H9 (cell line): Measurements from ENCODE around the gene IGSF9. TPM values are rescaled to one million over a fixed set of nuclear protein-coding genes. Genes with fewer than 3 reads are reported as not detected.

ENCODE experiments used
- DNase-seq: peaks from one replicate; pipeline ENCODE4 v3.0.0-alpha.2; 2017
- H2AFZ ChIP-seq: one replicate; pipeline ENCODE4 v1.6.1; 2013; ENCODE audit warnings: mild to moderate bottlenecking, low read length, control low read depth, moderate library complexity
- H2AK5ac ChIP-seq: 2 replicates; pipeline ENCODE4 v1.6.1; 2013; ENCODE audit warnings: low read length, control low read depth, mixed read lengths; ENCODE audit not compliant: insufficient read length
- H2BK120ac ChIP-seq: one replicate; pipeline ENCODE4 v1.6.1; 2013; ENCODE audit warnings: low read depth, mild to moderate bottlenecking, low read length, control low read depth, inconsistent platforms; ENCODE audit not compliant: poor library complexity, severe bottlenecking
- H2BK12ac ChIP-seq: 2 replicates; pipeline ENCODE4 v1.6.1; 2013; ENCODE audit warnings: low read length, control low read depth, mixed read lengths, low read depth; ENCODE audit not compliant: insufficient read length
- H2BK15ac ChIP-seq: 2 replicates; pipeline ENCODE4 v1.6.1; 2013; ENCODE audit warnings: low read depth, low read length, control low read depth
- H2BK20ac ChIP-seq: one replicate; pipeline ENCODE4 v1.6.1; 2013; ENCODE audit warnings: low read depth, mild to moderate bottlenecking, low read length, control low read depth, inconsistent platforms; ENCODE audit not compliant: poor library complexity, severe bottlenecking
- H2BK5ac ChIP-seq: 2 replicates; pipeline ENCODE4 v1.6.1; 2013; ENCODE audit warnings: low read length, control low read depth, mixed read lengths; ENCODE audit not compliant: insufficient read length
- H3K14ac ChIP-seq: 2 replicates; pipeline ENCODE4 v1.6.1; 2013; ENCODE audit warnings: low read length, control low read depth; ENCODE audit not compliant: insufficient read depth
- H3K18ac ChIP-seq: 2 replicates; pipeline ENCODE4 v1.6.1; 2013; ENCODE audit warnings: low read depth, mild to moderate bottlenecking, mixed read lengths, low read length, control low read depth; ENCODE audit not compliant: insufficient read length
- H3K23ac ChIP-seq: 2 replicates; pipeline ENCODE4 v1.6.1; 2013; ENCODE audit warnings: low read length, control low read depth, mixed read lengths, low read depth; ENCODE audit not compliant: insufficient read length
- H3K23me2 ChIP-seq: 2 replicates; pipeline ENCODE4 v1.6.1; 2013; ENCODE audit warnings: low read depth, mild to moderate bottlenecking, mixed read lengths, low read length, control low read depth; ENCODE audit not compliant: insufficient read length, poor library complexity, severe bottlenecking
- H3K27ac ChIP-seq: 2 replicates; pipeline ENCODE4 v1.5.1; 2013; ENCODE audit warnings: low read length, control low read depth, mixed read lengths, low read depth; ENCODE audit not compliant: insufficient read length
- H3K27me3 ChIP-seq: 2 replicates; pipeline ENCODE4 v1.6.1; 2013; ENCODE audit warnings: low read length, control low read depth, inconsistent platforms; ENCODE audit not compliant: insufficient read depth
- H3K4ac ChIP-seq: 2 replicates; pipeline ENCODE4 v1.6.1; 2013; ENCODE audit warnings: low read depth, mild to moderate bottlenecking, control low read depth, inconsistent platforms, low read length, moderate library complexity
- H3K4me1 ChIP-seq: 2 replicates; pipeline ENCODE4 v1.6.1; 2013; ENCODE audit warnings: low read length, control low read depth, inconsistent platforms; ENCODE audit not compliant: insufficient read depth
- H3K4me2 ChIP-seq: 2 replicates; pipeline ENCODE4 v1.6.1; 2013; ENCODE audit warnings: low read length, control low read depth, mixed read lengths; ENCODE audit not compliant: insufficient read length, insufficient read depth
- H3K56ac ChIP-seq: 2 replicates; pipeline ENCODE4 v1.6.1; 2013; ENCODE audit warnings: low read depth, mild to moderate bottlenecking, mixed read lengths, low read length, control low read depth; ENCODE audit not compliant: insufficient read length
- H3K79me1 ChIP-seq: 2 replicates; pipeline ENCODE4 v1.6.1; 2013; ENCODE audit warnings: low read depth, mild to moderate bottlenecking, moderate library complexity, low read length, control low read depth, inconsistent platforms; ENCODE audit not compliant: insufficient read depth, poor library complexity, severe bottlenecking
- H3K79me2 ChIP-seq: 2 replicates; pipeline ENCODE4 v1.6.1; 2013; ENCODE audit warnings: low read length, control low read depth, inconsistent platforms; ENCODE audit not compliant: insufficient read depth
- H3K9ac ChIP-seq: 2 replicates; pipeline ENCODE4 v1.6.1; 2013; ENCODE audit warnings: low read length, control low read depth, mixed read lengths; ENCODE audit not compliant: insufficient read length; ENCODE audit errors: extremely low read depth
- H3K9me3 ChIP-seq: one replicate; pipeline ENCODE4 v1.6.1; 2013; ENCODE audit warnings: low read depth, low read length, inconsistent platforms; ENCODE audit not compliant: control insufficient read depth
- H3T11ph ChIP-seq: one replicate; pipeline ENCODE4 v1.6.1; 2013; ENCODE audit warnings: mild to moderate bottlenecking, low read length, control low read depth, inconsistent platforms
- H4K20me1 ChIP-seq: one replicate; pipeline ENCODE4 v1.6.1; 2013; ENCODE audit not compliant: control insufficient read depth, insufficient read length, insufficient read depth
- H4K5ac ChIP-seq: 2 replicates; pipeline ENCODE4 v1.6.1; 2013; ENCODE audit warnings: low read depth, mild to moderate bottlenecking, mixed read lengths, low read length, control low read depth; ENCODE audit not compliant: insufficient read length
- H4K8ac ChIP-seq: replicated peaks from 2 replicates; pipeline ENCODE4 v1.6.1; 2013; ENCODE audit warnings: low read length, control low read depth, mixed read lengths, low read depth; ENCODE audit not compliant: insufficient read length
- H4K91ac ChIP-seq: 2 replicates; pipeline ENCODE4 v1.6.1; 2013; ENCODE audit warnings: low read depth, mild to moderate bottlenecking, moderate library complexity, mixed read lengths, low read length, control low read depth; ENCODE audit not compliant: insufficient read length
- H3K27ac Mint-ChIP-seq, 3 experiments: 2 replicates in 2 of 3; 3 replicates in 1 of 3; pipeline ENCODE4 v1.8.0; 2020 to 2021; ENCODE audit warnings: mixed read lengths in 3 of 3, mild to moderate bottlenecking in 1 of 3, moderate library complexity in 1 of 3
- H3K27me3 Mint-ChIP-seq: 2 replicates; pipeline ENCODE4 v1.8.0; 2021; ENCODE audit warnings: low read depth, mild to moderate bottlenecking, moderate library complexity, mixed read lengths
- H3K36me3 Mint-ChIP-seq, 3 experiments: 2 replicates in 2 of 3; 3 replicates in 1 of 3; pipeline ENCODE4 v1.8.0; 2020 to 2021; ENCODE audit warnings: low read depth in 3 of 3, mixed read lengths in 3 of 3; ENCODE audit not compliant: insufficient read depth in 1 of 3
- H3K4me1 Mint-ChIP-seq, 2 experiments: 2 replicates each; pipeline ENCODE4 v1.8.0; 2020; ENCODE audit warnings: mixed read lengths in 2 of 2
- H3K4me3 Mint-ChIP-seq, 2 experiments: 2 replicates in 1 of 2; 3 replicates in 1 of 2; pipeline ENCODE4 v1.8.0; 2020 to 2021; ENCODE audit warnings: mild to moderate bottlenecking in 2 of 2, mixed read lengths in 2 of 2, moderate library complexity in 1 of 2
- H3K9me3 Mint-ChIP-seq, 2 experiments: 2 replicates in 1 of 2; 3 replicates in 1 of 2; pipeline ENCODE4 v1.8.0; 2020; ENCODE audit warnings: mild to moderate bottlenecking in 2 of 2, mixed read lengths in 2 of 2, moderate library complexity in 1 of 2
- whole genome bisulfite sequencing: extraction: QIAGEN DNeasy Blood & Tissue Kit; methylation state at CpG from one replicate; pipeline ENCODE4 v1.1.7; 2013; ENCODE audit warnings: missing lambda C conversion rate, low lambda C conversion rate, mixed read lengths; ENCODE audit not compliant: insufficient read length; ENCODE audit errors: extremely low coverage; 5-methylcytosine and 5-hydroxymethylcytosine counted together
- total RNA-seq: library from RNA; stranded (reverse); gene quantifications from 2 replicates; pipeline ENCODE4 v1.2.1, GENCODE V29; 2021
- TF ChIP-seq, protein P1 (sequence below): fragments of 200-600 bp; sonication (generic); conservative IDR thresholded peaks from 3 replicates; pipeline ENCODE4 v1.8.0; 2021; ENCODE audit warnings: antibody characterized with exemption, mild to moderate bottlenecking

The IGSF9 gene
- total RNA-seq, 1 experiment from 2014 or later: 11.3 TPM

DNA sequence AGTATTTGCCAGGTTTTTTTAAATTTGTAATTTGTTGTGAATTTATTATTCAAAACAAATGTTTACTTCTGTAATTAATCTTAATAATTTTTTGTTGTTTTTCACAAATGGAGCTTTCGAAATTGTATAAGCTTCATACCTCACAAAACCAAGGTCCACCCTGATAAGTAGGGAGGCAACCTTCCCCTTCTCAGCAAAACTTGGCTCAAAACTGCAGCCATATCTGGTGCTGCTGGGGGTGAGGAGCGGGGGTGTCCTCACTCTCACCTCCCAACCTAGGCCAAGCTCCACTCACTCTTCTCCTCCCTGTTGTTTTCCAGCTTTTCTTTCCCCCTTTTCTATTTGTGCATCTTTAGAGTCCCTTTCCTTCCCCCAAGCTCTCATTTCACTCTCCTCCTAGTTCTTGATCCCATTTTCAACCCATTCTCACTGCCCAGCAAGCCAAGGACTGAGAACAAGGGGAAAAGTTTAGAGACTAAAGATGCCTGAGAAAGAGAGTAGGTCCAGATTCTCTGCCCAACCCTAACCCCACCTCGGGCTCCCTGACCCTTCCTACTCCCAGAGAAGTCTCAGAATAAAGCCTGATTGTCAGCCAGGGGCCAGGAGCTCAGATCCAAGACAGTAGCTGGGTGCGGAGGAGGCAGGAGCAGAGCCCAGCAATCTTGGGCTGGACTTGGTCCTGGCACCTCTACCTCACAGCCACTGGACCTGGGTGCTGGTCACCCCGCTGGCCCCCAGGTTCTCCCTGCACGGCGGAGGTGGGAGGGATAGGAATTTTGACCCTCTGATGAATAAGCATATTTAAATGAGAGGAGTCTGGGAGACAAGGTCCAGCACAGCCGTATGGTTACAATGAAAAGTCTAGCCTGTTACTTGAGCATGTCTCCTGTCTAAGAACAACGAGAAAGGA is 37.1 kb downstream of the IGSF9 start:
- Histone ChIP-seq H2BK20ac (peak overlapping the region; percentile 92), H4K8ac (no peak overlapping the region), H2BK120ac (no peak overlapping the region), H2AFZ (no peak overlapping the region), H3K79me2 (no peaks in the 10 kb centered on the region), H3K9ac (no peak overlapping the region), H3K9me3 (no peaks in the 10 kb centered on the region), H3K23me2 (no peaks in the 10 kb centered on the region), H2AK5ac (no peak overlapping the region), H2BK15ac (no peak overlapping the region), H4K20me1 (no peaks in the 10 kb centered on the region), H3K4me2 (no peak overlapping the region), H3K27me3 (no peaks in the 10 kb centered on the region), H3K56ac (no peak overlapping the region), H3K23ac (no peak overlapping the region), H2BK12ac (no peak overlapping the region), H4K5ac (no peak overlapping the region), H2BK5ac (no peak overlapping the region), H3T11ph (no peak overlapping the region), H3K79me1 (no peaks in the 10 kb centered on the region), H3K18ac (no peak overlapping the region), H3K27ac (no peak overlapping the region), H3K14ac (no peak overlapping the region), H3K4ac (no peak overlapping the region), H3K4me1 (peaks cover 14% of the 10 kb centered on the region; the same call in 1 of the 2 replicates), H4K91ac (no peak overlapping the region)
- DNase-seq: no peak
- Mint-ChIP-seq H3K4me1 (peaks cover 31 to 32% of the 10 kb centered on the region in 2 experiments), H3K27ac (peak overlapping the region in 1 of 3 experiments; percentile 5; a peak in 2 of 7 replicates), H3K9me3 (peaks cover 8% of the 10 kb centered on the region in 2 experiments; a peak in 4 of 5 replicates), H3K36me3 (peaks cover 0 to 6% (median 0%) of the 10 kb centered on the region in 3 experiments; a peak in 3 of 7 replicates), H3K4me3 (no peak overlapping the region), H3K27me3 (no peaks in the 10 kb centered on the region; the same call in 1 of the 2 replicates)
- TF ChIP-seq, protein P1, sequence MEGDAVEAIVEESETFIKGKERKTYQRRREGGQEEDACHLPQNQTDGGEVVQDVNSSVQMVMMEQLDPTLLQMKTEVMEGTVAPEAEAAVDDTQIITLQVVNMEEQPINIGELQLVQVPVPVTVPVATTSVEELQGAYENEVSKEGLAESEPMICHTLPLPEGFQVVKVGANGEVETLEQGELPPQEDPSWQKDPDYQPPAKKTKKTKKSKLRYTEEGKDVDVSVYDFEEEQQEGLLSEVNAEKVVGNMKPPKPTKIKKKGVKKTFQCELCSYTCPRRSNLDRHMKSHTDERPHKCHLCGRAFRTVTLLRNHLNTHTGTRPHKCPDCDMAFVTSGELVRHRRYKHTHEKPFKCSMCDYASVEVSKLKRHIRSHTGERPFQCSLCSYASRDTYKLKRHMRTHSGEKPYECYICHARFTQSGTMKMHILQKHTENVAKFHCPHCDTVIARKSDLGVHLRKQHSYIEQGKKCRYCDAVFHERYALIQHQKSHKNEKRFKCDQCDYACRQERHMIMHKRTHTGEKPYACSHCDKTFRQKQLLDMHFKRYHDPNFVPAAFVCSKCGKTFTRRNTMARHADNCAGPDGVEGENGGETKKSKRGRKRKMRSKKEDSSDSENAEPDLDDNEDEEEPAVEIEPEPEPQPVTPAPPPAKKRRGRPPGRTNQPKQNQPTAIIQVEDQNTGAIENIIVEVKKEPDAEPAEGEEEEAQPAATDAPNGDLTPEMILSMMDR: no peak
- WGBS: no CpG with 5 or more reads among the region's 9 CpGs
